HG03196 (cell line): Measurements from ENCODE around the gene ATRX.
"Not testable (repeated sequence)": the region's sequence is repeated elsewhere in the genome, so short reads cannot be mapped to it uniquely, and the experiment has no call there.

Experiments used
- ATAC-seq: cut with Tn5 transposase; IDR thresholded peaks from one replicate; pipeline ENCODE4 v1.9.1; 2021; ENCODE audit not compliant: unreplicated experiment

ATRX gene

GRCh38 chrX:77731821-77732419, 54.1 kb downstream of the ATRX start:
- no peak for ATAC-seq

GRCh38 chrX:77726095-77726494, 59.9 kb downstream of the ATRX start:
- ATAC-seq: not testable (repeated sequence)

- ATAC-seq: no peak
Measured at GRCh38 chrX:77723681-77724080, 62.3 kb downstream of the ATRX start.

- ATAC-seq: no peak
Measured at GRCh38 chrX:77719388-77719787, 66.6 kb downstream of the ATRX start.

GRCh38 chrX:77704881-77705280, 81.1 kb downstream of the ATRX start:
- ATAC-seq: no peak

- no peak for ATAC-seq
Measured at GRCh38 chrX:77698242-77698641, 87.8 kb downstream of the ATRX start.

- no peak for ATAC-seq
Measured at GRCh38 chrX:77694491-77694890, 91.5 kb downstream of the ATRX start.

- no peak for ATAC-seq
Measured at GRCh38 chrX:77693594-77693993, 92.4 kb downstream of the ATRX start.

- ATAC-seq: no peak
Measured at GRCh38 chrX:77691916-77692315, 94.1 kb downstream of the ATRX start.

- ATAC-seq: no peak
Measured at GRCh38 chrX:77689376-77689775, 96.6 kb downstream of the ATRX start.

GRCh38 chrX:77685683-77686082, 100.3 kb downstream of the ATRX start:
- not testable (repeated sequence) for ATAC-seq

GRCh38 chrX:77679144-77679543, 106.9 kb downstream of the ATRX start:
- no peak for ATAC-seq

GRCh38 chrX:77675986-77676385, 110.0 kb downstream of the ATRX start:
- ATAC-seq: no peak

GRCh38 chrX:77668391-77669237, 117.4 kb downstream of the ATRX start:
- ATAC-seq: no peak

GRCh38 chrX:77658886-77659285, 127.1 kb downstream of the ATRX start:
- ATAC-seq: no peak

- no peak for ATAC-seq
Measured at GRCh38 chrX:77652095-77652494, 133.9 kb downstream of the ATRX start.

GRCh38 chrX:77640702-77641101, 145.3 kb downstream of the ATRX start:
- no peak for ATAC-seq

- ATAC-seq: no peak
Measured at GRCh38 chrX:77639820-77640219, 146.2 kb downstream of the ATRX start.

GRCh38 chrX:77638397-77638796, 147.6 kb downstream of the ATRX start:
- ATAC-seq: no peak

- no peak for ATAC-seq
Measured at GRCh38 chrX:77635373-77635772, 150.6 kb downstream of the ATRX start.

GRCh38 chrX:77628294-77629025, 157.6 kb downstream of the ATRX start:
- ATAC-seq: no peak

- ATAC-seq: no peak
Measured at GRCh38 chrX:77622672-77623071, 163.3 kb downstream of the ATRX start.
